ENCODE results near the gene ALX4. TPM values are rescaled to one million over a fixed set of nuclear protein-coding genes. Genes with fewer than 3 reads are reported as not detected.

ALX4 gene
- polyA plus RNA-seq (2012; ENCODE audit: insufficient read depth, insufficient read length) = 0.25 TPM

GRCh38 chr11:44309478-44310205, at the start of gene ALX4:
TSS of gene ALX4 (minus strand) at chr11:44310139. CDS start at chr11:44310062, 77 bp downstream.
- no peak within 1 kb of the TSS for H3K4me3 ChIP-seq (ENCODE audit: low read length)
- DNase-seq (ENCODE audit: low read depth, low spot score) = no peak

- no peak for DNase-seq (ENCODE audit: low read depth, low spot score)
- no peak overlapping the region for H3K4me3 ChIP-seq (ENCODE audit: low read length)
These were observed 49.2 kb upstream of the ALX4 start for GRCh38 chr11:44359162-44359561.

GRCh38 chr11:44358713-44359112, 48.8 kb upstream of the ALX4 start:
- DNase-seq (ENCODE audit: low read depth, low spot score) = no peak
- no peak overlapping the region for H3K4me3 ChIP-seq (ENCODE audit: low read length)

GRCh38 chr11:44357711-44358110, 47.8 kb upstream of the ALX4 start:
- no peak overlapping the region for H3K4me3 ChIP-seq (ENCODE audit: low read length)
- no peak for DNase-seq (ENCODE audit: low read depth, low spot score)

GRCh38 chr11:44356351-44356750, 46.4 kb upstream of the ALX4 start:
- H3K4me3 ChIP-seq (ENCODE audit: low read length) = no peak overlapping the region
- no peak for DNase-seq (ENCODE audit: low read depth, low spot score)

GRCh38 chr11:44351898-44352498, 42.1 kb upstream of the ALX4 start:
- H3K4me3 ChIP-seq (ENCODE audit: low read length) = no peak overlapping the region
- peak; percentile 5 for DNase-seq (ENCODE audit: low read depth, low spot score)

GRCh38 chr11:44351006-44351660, 41.2 kb upstream of the ALX4 start:
- DNase-seq (ENCODE audit: low read depth, low spot score) = no peak

GRCh38 chr11:44349328-44349727, 39.4 kb upstream of the ALX4 start:
- no peak for DNase-seq (ENCODE audit: low read depth, low spot score)
- H3K4me3 ChIP-seq (ENCODE audit: low read length) = no peak overlapping the region

More at GRCh38 chr11:44351006-44351660, 41.2 kb upstream of the ALX4 start:
- H3K4me3 ChIP-seq (ENCODE audit: low read length) = no peak overlapping the region

GRCh38 chr11:44348721-44349120, 38.8 kb upstream of the ALX4 start:
- no peak overlapping the region for H3K4me3 ChIP-seq (ENCODE audit: low read length)
- DNase-seq (ENCODE audit: low read depth, low spot score) = no peak

- DNase-seq (ENCODE audit: low read depth, low spot score) = no peak
- no peak overlapping the region for H3K4me3 ChIP-seq (ENCODE audit: low read length)
These were observed 38.2 kb upstream of the ALX4 start for GRCh38 chr11:44348114-44348513.

GRCh38 chr11:44347538-44347937, 37.6 kb upstream of the ALX4 start:
- H3K4me3 ChIP-seq (ENCODE audit: low read length) = no peak overlapping the region
- DNase-seq (ENCODE audit: low read depth, low spot score) = no peak

- DNase-seq (ENCODE audit: low read depth, low spot score) = no peak
These were observed 37.0 kb upstream of the ALX4 start for GRCh38 chr11:44346983-44347382.

GRCh38 chr11:44345781-44346180, 35.8 kb upstream of the ALX4 start:
- no peak overlapping the region for H3K4me3 ChIP-seq (ENCODE audit: low read length)
- DNase-seq (ENCODE audit: low read depth, low spot score) = no peak

More at GRCh38 chr11:44346983-44347382, 37.0 kb upstream of the ALX4 start:
- H3K4me3 ChIP-seq (ENCODE audit: low read length) = no peak overlapping the region

- DNase-seq (ENCODE audit: low read depth, low spot score) = no peak
- H3K4me3 ChIP-seq (ENCODE audit: low read length) = no peak overlapping the region
These were observed 35.0 kb upstream of the ALX4 start for GRCh38 chr11:44344921-44345320.

GRCh38 chr11:44344423-44344820, 34.5 kb upstream of the ALX4 start:
- DNase-seq (ENCODE audit: low read depth, low spot score) = no peak
- no peak overlapping the region for H3K4me3 ChIP-seq (ENCODE audit: low read length)

GRCh38 chr11:44343778-44344422, 34.0 kb upstream of the ALX4 start:
- no peak overlapping the region for H3K4me3 ChIP-seq (ENCODE audit: low read length)
- no peak for DNase-seq (ENCODE audit: low read depth, low spot score)

GRCh38 chr11:44342616-44343015, 32.7 kb upstream of the ALX4 start:
- no peak for DNase-seq (ENCODE audit: low read depth, low spot score)
- H3K4me3 ChIP-seq (ENCODE audit: low read length) = no peak overlapping the region

GRCh38 chr11:44340656-44341055, 30.7 kb upstream of the ALX4 start:
- no peak overlapping the region for H3K4me3 ChIP-seq (ENCODE audit: low read length)
- DNase-seq (ENCODE audit: low read depth, low spot score) = no peak

GRCh38 chr11:44339530-44339883, 29.6 kb upstream of the ALX4 start:
- no peak overlapping the region for H3K4me3 ChIP-seq (ENCODE audit: low read length)
- no peak for DNase-seq (ENCODE audit: low read depth, low spot score)
